Keratinocyte (primary cell): Measurements from ENCODE around the gene TGFBI.

Source experiments
- CTCF ChIP-seq, 3 experiments: IDR thresholded peaks in 1 of 3; conservative IDR thresholded peaks in 1 of 3; optimal IDR thresholded peaks in 1 of 3; 2 replicates in 2 of 3; 3 replicates in 1 of 3; pipeline versions ENCODE3 to v1.5.1; 2011; ENCODE audit warnings: low read length in 3 of 3, mild to moderate bottlenecking in 3 of 3, moderate library complexity in 2 of 3, control low read depth in 1 of 3, inconsistent platforms in 1 of 3; ENCODE audit not compliant: insufficient read depth in 2 of 3; ENCODE audit errors: extremely low read depth in 1 of 3
- EZH2 ChIP-seq: IDR thresholded peaks from one replicate; pipeline ENCODE4 v1.6.1; 2012; ENCODE audit warnings: inconsistent platforms, mild to moderate bottlenecking, low read length, moderate library complexity

DNA sequence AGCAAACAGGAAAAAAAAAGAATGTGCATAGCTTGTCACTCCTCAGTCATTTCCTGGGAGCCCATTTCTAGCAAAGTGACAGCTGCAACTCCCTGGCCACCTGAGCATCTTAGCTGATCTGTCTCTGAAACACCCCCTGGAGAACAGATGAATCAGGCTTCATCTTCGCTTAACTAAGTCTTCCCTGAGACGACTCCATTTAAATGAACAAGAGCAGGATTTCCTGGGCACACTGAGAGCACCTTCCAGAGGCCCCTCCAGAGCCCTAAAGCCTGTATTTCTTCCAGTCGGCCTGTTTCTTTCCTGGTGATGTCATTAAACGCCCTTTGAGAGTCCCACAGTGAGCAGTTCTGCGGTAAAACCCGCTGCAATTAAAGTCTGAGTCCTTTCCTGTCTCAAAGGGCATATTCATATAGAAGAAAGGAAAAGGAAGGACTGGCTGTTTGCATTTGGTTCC lies 13.9 kb downstream of the TGFBI start:
- TF ChIP-seq EZH2 = no peak
- TF ChIP-seq CTCF (optimal IDR thresholded peaks at IDR 0.05 in 1 of 3, IDR thresholded peaks at IDR 0.05 in 1 of 3, conservative IDR thresholded peaks at IDR 0.05 in 1 of 3; ENCODE audit: extremely low read depth in 1 of 3, insufficient read depth in 2 of 3, low read length in 3 of 3) = no peak
